NCI-H1092 (cell line): Measurements from ENCODE around the gene DPYD.

Experiments used
- DNase-seq: peaks from one replicate; lab custom pipeline; 2025; lab: John Stamatoyannopoulos, UW

The DPYD gene

DNA sequence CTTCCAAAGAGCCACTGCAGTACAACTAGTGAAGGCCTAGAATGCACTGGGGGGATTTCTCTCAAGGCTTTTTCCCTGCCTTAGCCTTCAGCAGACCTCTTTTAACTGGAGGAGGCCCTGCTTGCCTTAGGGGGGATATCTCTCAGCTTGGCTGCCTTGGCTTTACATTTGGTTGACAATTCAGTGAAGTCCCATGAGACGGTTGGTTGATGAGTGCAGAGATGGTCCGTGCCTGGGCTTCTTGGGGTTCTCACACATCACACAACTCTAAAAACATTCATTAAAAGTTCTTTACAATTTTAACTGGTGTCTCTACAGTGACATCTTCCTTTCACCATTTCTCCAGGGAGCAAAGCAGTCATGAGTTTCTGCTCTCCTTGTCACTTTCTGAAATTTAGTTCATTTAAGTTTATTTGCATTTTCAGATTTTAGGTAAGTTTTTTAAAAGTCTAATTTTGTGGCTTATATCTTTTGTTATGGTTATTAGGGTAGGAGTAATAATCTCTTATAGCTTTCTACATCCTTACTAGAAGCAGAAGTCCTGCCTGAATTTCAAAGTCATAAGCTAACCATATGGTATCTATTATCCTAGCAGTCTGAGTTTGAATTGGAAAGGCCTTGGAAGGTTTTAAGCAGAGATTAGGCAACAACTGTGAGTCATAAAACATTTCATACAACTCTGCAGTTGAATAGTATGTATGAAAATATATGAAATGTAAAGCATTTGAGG, 487.6 kb downstream of the DPYD start:
- DNase-seq, result no peak

DNA sequence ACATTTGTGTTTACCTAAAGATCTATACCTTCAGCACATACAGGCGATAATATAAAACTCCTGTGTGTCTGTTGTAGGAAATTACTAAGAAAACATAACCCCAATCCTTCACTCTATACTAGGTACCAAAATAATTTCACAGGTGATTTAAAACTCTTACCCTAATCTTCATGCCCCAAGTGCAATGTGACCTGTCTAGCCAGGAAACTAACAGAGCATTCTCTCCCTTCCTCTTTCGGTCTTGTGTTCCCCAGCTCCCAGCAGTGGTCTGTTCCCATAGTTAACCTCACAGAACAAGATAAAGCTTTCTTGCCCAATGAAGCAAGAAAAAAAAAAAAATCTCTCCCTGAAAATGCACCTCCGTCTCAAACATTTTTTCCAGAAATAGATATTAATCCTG, 493.5 kb downstream of the DPYD start:
- DNase-seq, result no peak

DNA sequence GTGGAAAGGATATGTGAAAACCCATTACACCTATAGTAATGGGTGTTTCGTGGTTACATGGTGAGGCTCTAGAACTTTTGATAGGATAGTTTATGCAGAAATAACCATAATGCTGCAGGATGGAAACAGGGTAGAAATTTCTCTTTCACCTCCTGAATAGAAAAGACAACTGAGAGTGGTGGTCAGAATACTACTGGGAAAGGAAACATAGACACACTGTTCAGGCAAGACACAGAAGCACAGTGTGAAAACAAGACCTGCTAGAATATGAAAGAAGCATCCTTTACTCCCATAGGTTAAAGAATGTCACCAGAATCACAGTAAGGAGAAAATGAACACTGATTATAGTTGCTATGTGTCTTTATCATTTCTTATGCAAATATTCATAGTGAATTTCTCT, 496.6 kb downstream of the DPYD start:
- no peak for DNase-seq

DNA sequence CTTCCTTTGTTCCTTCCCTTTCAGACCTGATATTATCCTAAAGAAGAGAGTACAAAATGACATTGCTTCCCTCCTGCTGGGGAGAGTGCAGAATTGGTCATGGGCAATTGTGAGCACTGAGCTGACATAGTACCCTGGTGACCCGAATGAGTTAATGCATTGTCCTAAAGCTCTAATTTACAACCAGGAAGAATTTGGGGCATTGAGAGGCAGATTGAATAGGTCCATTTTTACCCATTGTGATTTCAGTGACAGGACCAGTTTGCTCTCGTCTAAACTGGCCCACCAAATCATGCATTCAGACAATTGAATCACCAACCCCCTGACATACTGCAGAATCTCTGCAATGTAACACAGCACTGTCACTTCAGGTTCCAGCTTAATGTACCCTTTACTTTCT, 497.4 kb downstream of the DPYD start:
- DNase-seq, result no peak

DNA sequence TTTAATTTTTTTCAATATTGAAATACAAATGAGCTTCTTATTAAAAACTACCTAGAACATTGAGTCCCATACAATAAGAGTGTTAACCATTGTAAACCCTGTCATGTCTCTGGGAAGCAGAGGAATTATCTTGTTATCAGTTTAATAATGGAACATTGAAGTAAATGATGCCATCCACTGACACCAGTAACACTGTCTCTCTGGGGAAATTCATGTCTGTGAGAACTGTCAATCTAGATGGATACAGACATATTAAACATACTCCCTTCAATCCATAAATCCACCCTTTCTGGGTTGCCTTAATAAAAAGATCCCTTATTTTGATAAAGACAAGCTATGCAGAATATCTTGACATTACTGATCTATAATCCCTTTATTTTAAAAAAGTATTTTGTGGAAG, 503.2 kb downstream of the DPYD start:
- no peak for DNase-seq

DNA sequence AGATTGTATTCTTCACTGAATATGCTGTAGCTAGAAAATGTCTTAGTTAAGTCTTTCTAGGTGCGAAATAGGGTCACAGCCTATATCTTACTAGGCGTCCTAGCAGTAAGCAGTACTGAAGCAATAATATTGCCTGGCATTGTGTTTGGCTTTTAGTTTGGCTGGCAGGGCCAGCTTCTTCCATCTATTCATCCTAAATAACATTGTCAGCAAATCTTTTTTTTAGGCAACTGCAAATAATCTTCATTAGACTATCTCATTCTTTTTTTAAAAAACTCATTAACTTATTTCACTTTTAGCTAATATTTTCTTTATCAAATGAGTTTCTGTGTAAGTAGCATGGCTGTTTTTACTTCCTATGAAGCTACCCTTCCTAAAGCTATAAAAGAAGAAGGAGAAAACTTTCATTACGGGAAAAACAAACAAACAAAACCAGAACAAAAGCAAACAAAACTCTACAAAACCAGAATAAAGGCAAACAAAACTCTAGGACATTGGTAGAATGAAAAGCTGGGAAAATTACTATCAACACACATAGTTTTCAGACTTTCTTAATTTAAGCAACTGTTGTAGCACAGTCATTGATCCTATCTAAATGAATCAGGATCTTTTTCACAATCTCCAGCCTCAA, 506.0 kb downstream of the DPYD start:
- no peak for DNase-seq

DNA sequence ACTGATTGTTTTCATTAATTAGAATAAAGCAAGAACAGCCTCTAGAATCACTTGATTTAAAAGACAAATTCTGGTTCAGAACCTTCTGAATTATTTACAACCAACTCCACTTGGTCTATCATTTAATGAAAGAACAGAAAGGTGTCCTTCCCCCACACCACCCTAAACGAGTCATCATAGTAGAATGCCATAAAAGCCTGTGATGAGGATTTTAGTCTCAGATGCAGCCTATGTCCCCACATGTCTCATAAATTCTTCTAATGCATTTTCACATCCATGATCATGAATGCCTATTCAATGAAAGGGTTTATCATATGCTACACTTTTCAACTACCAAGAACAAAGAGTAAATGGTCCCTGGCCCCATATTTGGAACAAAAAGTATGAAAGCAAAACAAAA, 508.1 kb downstream of the DPYD start:
- no peak for DNase-seq

DNA sequence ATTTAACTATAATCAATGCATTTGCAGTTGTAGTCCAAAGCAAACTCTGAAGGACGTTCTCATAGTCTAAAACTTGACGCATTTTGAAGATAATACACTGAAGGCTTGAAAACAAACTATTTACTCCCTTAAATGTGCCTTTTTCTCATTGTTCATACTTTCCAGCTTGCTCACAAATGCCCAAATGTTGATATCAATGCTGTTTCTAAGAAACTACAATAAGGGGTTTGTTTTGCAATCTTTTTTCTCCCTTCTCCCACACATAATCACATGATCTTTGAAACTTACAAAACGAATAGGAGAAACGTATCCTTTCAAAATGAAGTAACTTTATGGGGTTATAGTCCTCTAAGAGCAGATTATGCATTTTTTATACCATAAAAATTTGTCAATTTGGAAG, 508.7 kb downstream of the DPYD start:
- no peak for DNase-seq

DNA sequence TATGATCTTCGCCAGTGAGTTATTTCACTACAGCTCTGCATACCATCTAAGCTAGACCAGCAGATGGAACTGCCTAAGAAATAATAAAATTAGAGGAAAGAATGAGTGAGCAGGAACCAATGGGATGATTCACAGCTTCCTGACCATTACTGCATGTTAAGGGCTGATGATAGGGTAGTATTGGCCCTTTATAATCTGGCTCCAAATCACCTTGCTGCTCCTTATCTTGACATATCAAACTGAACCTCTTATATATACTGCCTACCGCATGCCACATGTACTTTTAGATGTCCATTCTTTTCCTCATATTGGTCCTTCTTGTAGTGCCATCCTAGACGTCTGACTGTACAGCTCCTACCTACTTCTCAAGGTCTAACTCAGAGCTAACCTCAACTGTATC, 524.4 kb downstream of the DPYD start:
- DNase-seq, result no peak

DNA sequence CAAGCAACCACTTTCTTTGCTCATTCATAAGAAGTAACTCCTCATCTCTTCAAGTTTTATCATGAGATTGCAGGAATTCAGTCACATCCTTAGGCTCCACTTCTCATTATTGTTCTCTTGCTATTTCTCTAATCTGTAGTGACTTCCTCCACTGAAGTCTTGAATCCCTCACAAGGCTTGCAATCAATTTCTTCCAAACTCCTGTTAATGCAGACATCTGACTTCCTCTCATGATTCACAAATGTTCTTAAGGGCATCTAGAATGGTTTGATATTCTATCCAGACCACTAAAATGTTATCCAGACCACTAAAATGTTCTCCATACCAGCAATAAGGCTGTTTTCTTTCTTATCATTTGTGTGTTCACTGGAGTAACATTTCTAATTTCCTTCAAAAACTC, 528.1 kb downstream of the DPYD start:
- DNase-seq, result no peak

DNA sequence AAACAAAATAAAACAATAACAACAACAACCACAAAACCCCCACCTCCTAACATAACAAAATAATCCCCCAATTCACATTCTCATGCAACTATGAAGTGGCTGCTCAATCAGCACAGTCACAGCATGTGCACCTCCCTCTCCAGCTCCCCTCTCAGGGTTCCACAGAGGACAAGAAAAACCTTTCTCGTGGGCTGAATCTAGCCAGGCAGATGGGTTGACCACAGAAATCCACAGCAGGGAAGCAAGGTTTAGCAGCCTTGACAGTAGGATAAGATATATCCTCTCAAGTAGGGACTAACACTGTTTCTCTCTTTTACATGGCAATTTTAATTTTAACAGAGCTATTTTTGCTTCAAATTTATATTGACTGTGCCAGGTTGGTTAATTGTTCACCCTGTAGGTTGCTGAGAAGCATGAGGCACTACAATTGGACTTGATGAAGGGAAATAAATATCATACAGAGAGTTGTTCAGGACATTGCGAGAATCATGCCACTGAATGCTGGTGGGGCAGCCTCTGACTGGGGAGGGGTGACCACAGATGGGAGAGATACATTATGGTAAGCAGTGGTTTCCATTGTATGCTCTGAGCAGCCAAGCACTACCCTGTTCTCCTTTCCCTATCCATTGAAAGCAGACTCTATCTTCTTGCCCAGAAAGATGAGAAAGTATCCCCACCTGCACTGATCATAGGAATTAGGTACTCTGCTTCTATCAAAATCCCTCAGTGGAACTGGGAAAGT, 535.1 kb downstream of the DPYD start:
- DNase-seq, result no peak

DNA sequence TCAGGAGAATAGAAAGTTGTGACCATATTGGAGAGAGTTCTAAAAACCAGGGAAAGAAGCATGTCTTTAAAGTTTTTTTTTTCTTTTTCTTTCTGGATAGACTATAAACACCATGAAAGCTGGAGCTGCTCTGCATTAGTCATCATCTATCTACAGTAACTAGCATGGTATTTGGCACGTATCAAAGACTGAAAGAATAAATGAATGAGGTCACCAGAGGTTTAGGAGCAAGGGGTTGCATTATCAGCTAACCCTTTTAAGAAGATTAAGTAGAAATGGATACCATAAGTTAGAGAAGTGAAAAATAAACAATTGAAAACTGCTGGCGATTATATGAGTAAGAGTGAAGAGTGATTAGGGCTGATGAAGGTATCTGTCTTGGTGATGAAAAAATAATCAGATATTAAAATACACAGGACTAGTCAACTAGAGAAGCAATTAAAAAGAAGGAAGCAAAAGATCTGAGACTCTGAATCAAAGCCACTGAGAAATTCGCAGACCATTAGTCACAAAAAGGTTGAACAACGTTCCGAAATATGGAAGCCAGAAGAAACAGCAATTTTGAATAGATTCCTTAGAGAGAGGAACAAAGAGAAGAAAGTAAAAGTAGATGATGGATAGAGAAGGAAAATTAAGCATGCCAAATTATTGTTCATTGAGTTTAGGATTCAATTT, 536.4 kb downstream of the DPYD start:
- DNase-seq, result no peak

DNA sequence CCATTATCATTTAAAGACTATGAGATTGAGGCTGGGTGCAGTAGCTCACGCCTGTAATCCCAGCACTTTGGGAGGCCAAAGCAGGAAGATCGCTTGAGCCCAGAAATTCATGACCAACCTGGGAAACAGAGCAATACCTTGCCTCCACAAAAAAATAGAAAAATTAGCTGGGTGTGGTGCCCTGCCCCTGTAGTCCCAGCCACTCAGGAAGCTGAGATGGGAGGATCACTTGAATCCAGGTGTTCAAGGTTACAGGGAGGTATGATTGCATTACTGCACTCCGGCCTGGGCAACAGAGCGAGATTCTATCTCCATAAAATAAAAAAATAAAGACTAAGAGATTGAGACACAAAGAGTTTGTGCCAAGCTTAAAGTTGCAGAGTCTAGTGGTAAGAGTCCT, 537.0 kb downstream of the DPYD start:
- DNase-seq, result no peak

DNA sequence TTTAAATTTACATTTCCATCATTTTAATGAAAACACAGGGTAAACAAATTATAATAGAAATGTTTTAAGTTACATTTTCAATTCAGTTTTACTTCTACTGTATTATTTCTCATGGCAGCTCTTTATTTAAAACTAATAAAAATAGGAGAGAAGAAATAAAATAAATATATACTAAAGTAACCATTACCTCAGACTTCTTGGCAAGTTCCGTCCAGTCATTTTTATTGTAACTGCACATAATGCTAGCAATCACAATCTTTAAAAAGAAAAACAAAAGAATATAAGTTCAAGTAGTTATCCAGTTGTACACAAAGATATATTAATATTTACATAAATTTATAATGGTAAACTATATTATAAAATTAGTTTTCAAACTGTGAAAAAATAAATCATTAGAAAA, 538.6 kb downstream of the DPYD start:
- no peak for DNase-seq

DNA sequence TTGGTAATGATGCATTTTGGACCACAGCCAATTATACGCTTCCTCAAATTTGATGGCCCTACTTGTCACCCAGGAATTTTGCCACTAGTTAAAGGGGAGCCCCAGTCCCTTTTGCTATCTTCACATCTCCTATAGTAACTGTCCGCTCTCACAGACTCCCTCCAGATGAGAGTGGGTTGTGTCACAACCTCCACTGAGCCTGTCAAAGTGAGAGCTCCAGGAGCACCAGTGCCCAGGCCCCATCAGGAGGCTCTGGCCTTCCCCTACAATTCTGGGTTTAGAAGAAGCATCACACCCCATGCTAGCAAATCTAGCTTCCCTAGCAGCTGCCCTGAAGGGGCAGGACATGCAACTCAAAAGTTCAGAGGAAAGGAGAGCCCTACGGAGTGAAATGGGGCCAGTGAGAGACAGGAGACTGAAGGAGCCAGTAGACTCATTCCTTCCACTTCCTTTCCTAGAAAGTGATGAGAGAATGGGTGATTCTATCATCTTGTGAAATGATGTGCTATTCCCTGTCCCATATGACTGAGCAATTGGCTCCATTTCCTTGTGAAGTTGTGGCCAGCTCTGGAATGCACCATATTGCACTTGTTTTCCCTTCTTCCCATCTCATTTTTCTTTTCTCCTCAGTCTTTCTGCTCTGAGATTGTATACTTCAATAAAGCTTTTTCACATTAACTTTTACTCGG, 541.3 kb downstream of the DPYD start:
- DNase-seq, result no peak

DNA sequence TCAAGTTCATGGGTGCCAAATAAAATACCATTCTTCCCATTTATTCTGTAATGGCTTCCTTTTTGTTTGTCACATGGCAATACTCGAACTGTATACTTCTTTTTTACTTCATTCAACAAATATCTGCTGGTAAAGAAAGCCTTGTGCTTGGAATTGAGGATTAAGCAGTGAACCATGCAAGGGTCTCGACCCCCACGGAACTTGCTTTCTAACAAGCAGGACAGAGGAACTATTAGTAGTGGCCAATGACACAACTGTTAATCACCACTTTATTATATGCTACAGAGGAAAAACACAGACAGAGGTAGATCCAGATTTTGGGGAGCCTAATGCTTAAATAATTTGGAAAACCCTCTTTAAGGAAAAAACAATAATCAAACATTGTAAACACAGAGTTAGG, 542.2 kb downstream of the DPYD start:
- no peak for DNase-seq

DNA sequence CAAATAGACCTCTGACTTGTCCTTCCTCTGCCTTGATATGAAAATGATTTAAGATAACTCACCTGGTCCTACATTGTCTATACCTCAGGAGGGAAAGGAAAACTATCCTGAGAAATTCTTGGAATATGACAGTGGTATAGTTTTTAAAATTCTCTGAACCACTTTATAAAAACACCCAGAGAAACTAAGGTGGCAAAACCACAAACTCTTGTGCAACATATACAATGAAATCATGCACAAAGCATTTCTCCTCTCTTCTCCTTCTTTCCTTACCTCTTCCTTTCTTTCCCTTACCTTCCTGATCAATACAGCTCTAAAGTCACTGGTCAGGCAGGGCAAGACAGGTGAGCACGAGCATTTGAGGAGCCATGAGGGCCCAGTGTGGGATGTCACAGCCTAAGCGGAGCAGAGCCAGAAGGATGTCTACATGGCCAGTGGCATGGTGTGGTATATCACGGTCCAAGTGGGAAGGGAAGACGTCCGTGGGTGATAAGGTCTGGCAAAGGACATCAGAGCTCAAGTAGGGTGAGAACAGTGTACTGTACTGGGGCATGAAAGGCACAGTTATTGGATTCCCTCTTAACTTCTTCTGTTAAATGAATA, 543.3 kb downstream of the DPYD start:
- no peak for DNase-seq

DNA sequence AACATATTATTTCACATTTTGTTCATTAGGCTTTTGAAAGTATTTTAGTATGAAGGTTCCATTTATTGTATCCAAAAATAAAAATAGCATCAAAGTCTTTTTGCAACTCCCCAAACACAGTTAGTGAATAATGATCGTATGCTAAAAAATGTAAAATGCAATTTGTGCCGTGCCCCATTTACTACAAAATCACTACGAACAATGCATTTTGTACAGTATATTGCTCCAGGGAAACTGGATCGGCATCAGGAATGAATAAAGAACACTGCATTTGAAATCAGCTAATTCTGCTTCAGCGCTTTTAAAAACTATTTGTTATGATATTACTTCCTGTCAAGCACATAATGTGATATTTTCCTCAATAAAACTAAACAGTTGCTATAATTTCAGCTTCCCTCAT, 547.8 kb downstream of the DPYD start:
- no peak for DNase-seq

DNA sequence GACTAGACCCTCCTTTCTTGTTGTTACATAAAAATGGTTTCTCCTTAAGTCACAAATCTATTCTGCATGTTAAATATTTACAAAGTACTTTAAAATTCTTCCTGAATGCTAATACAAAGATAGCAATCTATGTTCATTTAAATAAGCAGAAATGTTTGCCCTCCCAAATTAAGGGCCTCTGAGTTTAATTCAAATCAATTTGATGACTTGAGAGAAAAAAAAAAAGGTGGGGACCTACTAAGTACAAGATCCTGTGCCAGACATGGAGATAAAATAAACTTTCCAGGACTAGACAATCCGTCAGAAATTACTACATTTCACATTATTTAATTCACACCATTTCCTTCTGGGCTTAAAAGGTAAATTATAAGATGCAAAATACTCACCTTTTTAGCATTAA, 548.3 kb downstream of the DPYD start:
- no peak for DNase-seq

DNA sequence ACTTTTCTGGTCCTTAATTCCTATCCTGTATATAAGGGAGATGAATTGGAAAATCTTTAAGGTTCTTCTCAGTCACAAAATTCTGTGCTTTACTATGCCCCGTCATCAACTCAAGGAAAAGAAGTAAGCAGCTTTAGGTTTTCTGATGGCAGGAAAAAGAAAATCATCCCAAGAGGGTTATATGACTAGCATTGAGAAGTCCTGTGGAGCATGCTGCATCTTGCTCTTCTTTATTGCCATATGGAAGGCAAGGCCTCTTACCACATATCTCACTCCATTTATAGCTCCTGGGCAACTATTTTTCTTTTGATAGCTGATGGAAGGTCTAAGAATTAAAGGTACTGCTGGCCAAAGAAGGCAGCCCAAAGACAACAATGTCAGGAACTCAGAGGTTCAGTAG, 552.5 kb downstream of the DPYD start:
- DNase-seq, result no peak

DNA sequence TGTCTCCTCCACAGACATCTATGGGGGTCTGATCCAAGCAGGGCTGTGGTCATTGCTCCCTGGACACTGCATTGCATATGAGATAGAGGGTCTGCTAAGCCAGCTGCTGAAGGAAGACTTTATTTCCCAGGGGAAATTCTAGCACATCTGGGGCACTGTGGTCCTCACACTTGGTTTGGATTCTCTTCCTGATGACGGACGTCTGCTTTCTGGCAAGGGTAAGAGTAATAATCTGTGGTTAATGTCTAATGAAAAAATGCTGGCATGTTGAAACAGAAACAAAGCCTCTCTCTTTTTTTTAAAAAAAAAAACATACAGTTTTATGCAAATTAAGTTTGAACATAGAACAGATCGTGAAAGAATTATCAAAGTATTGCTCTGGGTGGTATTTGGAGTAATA, 553.9 kb downstream of the DPYD start:
- DNase-seq, result no peak

DNA sequence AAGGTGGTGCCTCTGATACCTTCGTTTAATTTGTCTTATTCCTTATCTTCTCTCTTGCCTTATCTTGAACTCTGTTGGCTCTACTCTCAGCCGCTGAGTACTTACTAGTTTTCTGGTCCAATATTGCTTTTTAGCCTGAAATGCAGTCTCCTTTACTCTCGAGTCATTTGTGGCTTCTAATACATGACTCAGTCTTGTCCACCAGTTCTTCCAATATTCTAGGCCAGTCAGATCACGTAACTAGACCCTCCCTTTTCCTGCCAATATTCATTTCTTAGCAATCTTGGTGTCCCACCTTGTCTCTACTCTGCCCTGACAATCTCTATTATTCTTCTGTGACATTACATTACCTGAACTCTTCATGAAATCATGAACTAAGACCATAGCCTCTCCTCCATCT, 555.8 kb downstream of the DPYD start:
- DNase-seq, result no peak
